GM19193 (cell line): ENCODE measurements around the gene CTXND1.

Source experiments
- POLR2A ChIP-seq: IDR thresholded peaks from 4 replicates; pipeline ENCODE4 v1.6.1; 2011; ENCODE audit not compliant: insufficient read depth, insufficient read length; ENCODE audit errors: extremely low read depth

The CTXND1 gene

DNA sequence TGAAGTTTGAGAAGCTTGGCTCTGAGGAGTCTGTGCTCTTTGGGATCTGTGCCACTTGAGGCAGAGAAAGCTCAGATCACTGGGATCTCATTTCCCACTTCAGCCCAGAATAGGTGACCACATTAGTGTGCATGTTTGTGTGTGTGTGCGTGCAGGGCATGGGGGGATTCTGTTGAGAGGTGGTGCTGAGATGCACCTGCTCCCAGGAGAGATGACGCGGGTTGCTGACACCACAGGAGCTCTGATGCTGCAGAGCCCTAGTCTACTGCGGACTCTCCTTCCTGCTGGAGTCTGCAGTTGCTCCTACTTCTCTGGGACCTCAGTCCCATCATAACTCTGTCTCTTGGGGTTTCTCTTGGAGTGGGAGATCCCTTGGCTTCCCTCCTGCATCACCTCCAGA, 14.7 kb upstream of the CTXND1 start:
- TF ChIP-seq POLR2A: no peak

- TF ChIP-seq POLR2A: no peak
These were observed 14.1 kb upstream of the CTXND1 start for GRCh38 chr15:80266113-80266512.

DNA sequence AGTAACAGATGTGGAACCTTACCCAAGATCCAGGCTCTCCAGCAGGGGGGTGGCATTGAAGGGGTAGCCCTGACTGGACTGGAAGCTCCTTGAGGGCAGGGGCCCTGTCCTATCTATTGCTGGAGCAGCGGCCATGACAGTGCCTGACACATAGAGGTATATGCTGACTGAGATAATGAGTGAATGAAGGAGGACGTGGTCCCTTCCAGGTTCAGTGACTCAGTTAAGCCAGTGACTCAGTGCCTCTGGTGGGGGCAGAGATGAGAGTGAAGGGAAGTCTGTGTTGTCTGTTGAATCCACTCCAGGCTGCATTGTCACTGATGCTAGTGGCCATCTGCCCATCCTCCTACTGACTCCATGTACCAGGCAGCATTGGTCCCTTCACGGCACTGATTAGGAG, 13.0 kb upstream of the CTXND1 start:
- TF ChIP-seq POLR2A: no peak

DNA sequence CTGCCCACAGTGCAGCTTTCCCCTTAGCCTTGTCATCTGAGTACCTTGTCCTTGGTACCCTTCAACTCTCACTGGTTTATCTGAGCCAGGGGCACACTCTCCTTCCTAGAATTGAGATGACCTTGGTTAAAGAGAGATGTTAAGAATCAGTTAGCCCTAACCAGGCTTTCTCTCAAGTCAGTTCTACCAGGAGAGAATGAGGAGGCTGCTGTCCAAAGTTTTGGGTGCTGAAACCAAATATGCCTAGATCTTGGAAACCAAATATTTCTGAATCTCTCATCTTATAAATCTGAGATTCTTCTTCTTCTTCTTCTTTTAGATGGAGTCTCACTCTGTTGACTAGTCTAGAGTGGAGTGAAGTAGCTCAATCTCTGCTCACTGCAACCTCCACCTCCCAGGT, 12.0 kb upstream of the CTXND1 start:
- no peak for TF ChIP-seq POLR2A

- TF ChIP-seq POLR2A: no peak
These were observed 8.5 kb upstream of the CTXND1 start for GRCh38 chr15:80260551-80260950.

DNA sequence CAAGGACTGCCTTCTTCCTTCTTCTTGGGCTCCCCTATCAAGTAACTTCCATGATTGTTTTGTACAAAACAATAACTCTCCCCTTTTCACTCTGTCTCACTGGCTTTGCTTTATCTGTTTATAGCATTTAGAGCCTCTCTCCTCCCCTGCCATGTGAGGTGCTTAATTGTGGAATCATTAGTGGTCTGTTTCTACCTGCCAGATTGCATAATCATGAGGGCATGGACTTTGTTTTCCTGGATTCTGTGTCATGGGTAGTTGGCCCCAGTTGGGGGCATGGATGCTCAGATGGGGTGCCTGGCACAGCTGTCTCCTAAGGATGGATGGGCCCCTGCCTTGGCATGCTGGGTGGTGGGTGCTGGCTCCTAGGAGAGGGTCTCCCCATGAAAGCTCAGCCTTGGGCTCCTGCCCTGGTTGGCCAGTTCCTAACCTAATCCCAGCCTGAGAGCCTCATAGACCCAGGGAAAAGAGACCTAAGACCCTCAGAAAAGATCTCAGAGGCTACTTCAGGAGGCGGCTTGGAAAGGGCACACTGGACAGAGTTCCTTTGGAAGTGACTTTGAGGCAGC, 8.0 kb upstream of the CTXND1 start:
- no peak for TF ChIP-seq POLR2A

DNA sequence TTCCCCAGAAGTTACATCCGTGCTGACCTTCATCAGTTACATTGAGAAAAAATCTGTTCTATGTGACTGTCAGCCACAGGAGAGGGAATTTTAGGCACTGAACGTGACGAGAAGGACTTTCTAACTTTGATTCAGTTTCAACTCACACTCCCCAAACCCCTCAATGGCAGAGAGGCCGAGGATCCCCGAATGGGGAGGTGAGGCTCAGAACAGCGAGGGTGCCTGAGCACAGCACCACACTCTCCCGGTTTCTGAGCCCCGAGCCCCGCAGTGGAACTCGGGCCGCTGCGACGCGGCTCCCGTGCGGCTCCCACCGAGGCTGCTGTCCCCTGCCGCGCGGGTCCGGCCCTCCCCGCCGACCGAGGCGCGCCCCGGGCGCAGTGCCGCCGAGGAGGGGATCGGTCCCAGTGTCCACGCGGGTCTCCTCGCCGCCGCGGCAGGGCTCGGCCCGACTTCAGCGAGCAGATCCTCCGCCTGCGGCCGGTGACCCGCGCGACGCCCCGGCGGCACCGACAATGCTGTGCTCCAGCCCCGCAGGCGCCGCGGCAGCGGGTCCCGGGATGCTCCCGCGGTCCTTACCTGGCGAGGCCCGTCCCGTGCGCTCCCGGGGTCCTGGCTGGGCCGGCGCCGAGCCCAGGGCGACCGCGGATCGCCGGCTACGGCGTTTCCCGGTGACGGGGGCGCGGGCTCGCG, 439 bp downstream of the CTXND1 start:
- no peak for TF ChIP-seq POLR2A

- no peak for TF ChIP-seq POLR2A
These were observed 1.2 kb downstream of the CTXND1 start for GRCh38 chr15:80250614-80251427.

DNA sequence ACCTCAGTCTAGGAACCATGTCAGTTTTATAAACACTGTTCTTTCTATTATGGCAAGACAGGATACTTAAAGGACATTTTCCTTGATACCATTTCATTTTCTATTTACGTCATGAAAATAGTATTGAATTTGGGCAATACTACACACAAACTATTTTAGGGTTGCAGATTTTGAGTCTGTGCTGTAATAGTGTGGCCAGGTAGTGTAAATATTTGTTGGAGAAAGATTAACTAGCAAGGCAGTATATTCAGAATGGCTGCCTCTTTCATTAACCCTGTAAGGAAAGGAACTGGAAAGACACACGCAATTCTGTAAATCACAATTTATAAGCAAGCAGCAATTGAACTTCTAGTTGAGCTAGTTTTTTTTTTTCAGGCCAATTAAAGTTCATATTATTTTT, 2.0 kb downstream of the CTXND1 start:
- no peak for TF ChIP-seq POLR2A

DNA sequence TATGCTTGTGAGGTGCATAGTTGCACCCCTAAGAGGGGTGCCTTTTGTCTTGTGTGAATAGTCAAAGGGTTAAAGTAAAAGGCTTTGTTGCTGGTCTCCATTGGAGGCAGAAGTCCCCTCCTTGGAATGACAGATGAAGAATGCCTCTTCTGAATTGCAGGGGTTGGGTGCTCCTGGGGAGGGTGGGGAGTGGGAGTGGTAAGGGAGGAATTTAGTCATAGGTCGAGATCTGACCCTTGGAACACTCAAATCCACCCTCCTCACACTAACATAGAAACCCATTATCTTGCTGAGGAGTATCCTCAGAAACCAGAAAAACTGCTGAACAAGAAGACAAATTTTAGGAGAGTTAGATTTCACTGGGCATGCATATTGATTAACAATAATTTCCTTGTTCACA, 4.7 kb downstream of the CTXND1 start:
- no peak for TF ChIP-seq POLR2A

DNA sequence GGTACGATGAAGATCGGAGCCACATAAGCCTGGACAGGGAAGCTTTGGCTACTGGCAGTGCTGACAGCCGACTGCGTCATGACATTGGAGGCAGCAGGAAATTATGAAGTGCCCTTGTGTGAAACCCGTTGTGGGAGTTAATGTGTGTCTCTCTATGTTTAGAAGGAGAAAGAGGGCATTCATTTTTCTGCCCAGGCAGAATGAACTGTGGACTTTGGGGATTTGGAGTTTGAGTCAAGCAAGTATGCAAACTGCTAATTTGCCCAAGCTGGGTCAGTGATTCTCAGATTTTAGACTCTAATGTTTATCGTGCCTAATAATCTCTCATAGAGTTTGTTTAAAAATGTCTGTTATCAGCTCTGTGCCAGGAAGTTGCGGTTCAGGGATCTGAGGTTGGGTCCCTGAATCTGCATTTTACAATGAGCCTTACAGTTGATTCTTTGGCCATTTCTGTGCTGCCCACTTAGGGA, 5.6 kb downstream of the CTXND1 start:
- no peak for TF ChIP-seq POLR2A

DNA sequence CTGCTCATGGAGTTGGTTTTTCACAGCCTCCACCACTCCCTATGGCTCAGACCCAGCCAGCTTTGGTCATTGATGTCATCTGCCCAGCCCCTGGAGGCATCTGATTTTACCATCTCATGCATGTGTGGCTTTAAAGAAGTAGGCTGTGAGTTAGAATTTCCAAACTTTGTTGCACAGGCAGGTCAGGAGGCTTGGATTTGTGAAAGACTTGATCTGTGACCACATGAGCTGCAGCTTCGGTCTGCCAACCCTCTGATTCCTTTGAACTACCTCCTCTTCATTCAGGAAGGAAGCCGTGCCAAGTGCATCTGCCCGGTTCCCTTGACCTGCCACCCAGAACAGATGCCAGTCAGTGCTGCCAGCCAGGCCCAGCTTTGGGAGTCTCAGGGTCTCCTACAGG, 9.2 kb downstream of the CTXND1 start:
- no peak for TF ChIP-seq POLR2A

DNA sequence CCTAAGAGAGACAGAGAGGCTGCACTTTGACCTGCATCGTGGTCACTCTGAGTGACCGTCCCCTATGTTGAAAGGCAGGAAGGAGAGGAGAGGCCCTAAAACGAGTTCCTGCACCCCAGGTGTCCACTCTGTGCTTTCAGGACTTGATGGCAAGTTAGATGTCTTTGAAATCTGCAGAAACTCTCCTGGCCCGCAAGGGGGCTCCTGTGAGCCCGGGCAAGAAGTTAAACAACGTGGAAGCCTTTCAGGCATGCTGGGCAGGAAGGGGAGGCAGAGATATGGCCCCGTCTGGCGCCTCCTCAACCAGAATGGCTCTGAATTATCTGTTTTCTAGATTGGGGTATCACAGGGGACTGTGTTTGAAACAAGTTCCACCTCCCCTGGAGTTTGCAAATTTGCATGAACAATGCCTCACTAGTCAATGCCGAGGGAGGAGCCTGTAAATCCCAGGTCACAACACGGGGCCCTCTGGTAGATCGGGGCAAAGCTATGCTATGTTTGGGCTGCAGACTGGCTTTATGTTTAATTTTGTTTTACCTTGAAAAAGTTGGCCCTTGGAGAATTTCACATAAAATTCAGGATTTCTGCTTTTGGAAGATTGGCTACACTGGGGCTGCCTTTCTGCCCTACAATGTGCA, 9.8 kb downstream of the CTXND1 start:
- no peak for TF ChIP-seq POLR2A

- TF ChIP-seq POLR2A: no peak
These were observed 10.5 kb downstream of the CTXND1 start for GRCh38 chr15:80241508-80241907.

GRCh38 chr15:80240276-80240675, 11.7 kb downstream of the CTXND1 start:
- no peak for TF ChIP-seq POLR2A
